Measurements from ENCODE around the gene RPL29. TPM values are rescaled to one million over a fixed set of nuclear protein-coding genes. Genes with fewer than 3 reads are reported as not detected.
"Not testable (repeated sequence)": the region's sequence is repeated elsewhere in the genome, so short reads cannot be mapped to it uniquely, and the experiment has no call there.

Gene RPL29
- total RNA-seq, 1 donor from 2014 or later: 610 TPM

GRCh38 chr3:51992017-51992682 lies 3.5 kb downstream of the RPL29 start:
- peaks cover 12% of the 10 kb centered on the region for H3K36me3 Mint-ChIP-seq (ENCODE audit: low read depth)
- H3K4me3 Mint-ChIP-seq (ENCODE audit: unreplicated experiment): no peak overlapping the region
- no peaks in the 10 kb centered on the region for H3K9me3 Mint-ChIP-seq (ENCODE audit: low read depth)
- H3K4me1 Mint-ChIP-seq (ENCODE audit: low read depth): peaks cover 30% of the 10 kb centered on the region
- no peaks in the 10 kb centered on the region for H3K27me3 Mint-ChIP-seq (ENCODE audit: low read depth)
- DNase-seq (ENCODE audit: low spot score): no peak
- H3K27ac Mint-ChIP-seq (ENCODE audit: unreplicated experiment): no peak overlapping the region
- TF ChIP-seq CTCF (IDR thresholded peaks at IDR 0.05): no peak

GRCh38 chr3:51990501-51990971 lies 5.2 kb downstream of the RPL29 start:
- Mint-ChIP-seq H3K4me1 (ENCODE audit: low read depth) (peaks cover 26% of the 10 kb centered on the region), H3K36me3 (ENCODE audit: low read depth) (peaks cover 11% of the 10 kb centered on the region)
- not testable (repeated sequence) for H3K27ac Mint-ChIP-seq (ENCODE audit: unreplicated experiment); H3K9me3 Mint-ChIP-seq (ENCODE audit: low read depth); H3K27me3 Mint-ChIP-seq (ENCODE audit: low read depth); H3K4me3 Mint-ChIP-seq (ENCODE audit: unreplicated experiment); DNase-seq (ENCODE audit: low spot score)

- no peak for TF ChIP-seq CTCF (IDR thresholded peaks at IDR 0.05)
- Mint-ChIP-seq H3K9me3 (ENCODE audit: low read depth) (no peaks in the 10 kb centered on the region), H3K4me1 (ENCODE audit: low read depth) (peaks cover 21% of the 10 kb centered on the region), H3K36me3 (ENCODE audit: low read depth) (peaks cover 4% of the 10 kb centered on the region), H3K27ac (ENCODE audit: unreplicated experiment) (peak overlapping the region; percentile 61), H3K27me3 (ENCODE audit: low read depth) (no peaks in the 10 kb centered on the region), H3K4me3 (ENCODE audit: unreplicated experiment) (no peak overlapping the region)
- no peak for DNase-seq (ENCODE audit: low spot score)
Observed at GRCh38 chr3:51988286-51989146, 7.2 kb downstream of the RPL29 start.

GRCh38 chr3:51987568-51987967 lies 8.1 kb downstream of the RPL29 start:
- peaks cover 23% of the 10 kb centered on the region for H3K4me1 Mint-ChIP-seq (ENCODE audit: low read depth)
- no peaks in the 10 kb centered on the region for H3K9me3 Mint-ChIP-seq (ENCODE audit: low read depth)
- H3K27me3 Mint-ChIP-seq (ENCODE audit: low read depth): no peaks in the 10 kb centered on the region
- no peak overlapping the region for H3K4me3 Mint-ChIP-seq (ENCODE audit: unreplicated experiment)
- no peak for TF ChIP-seq CTCF (IDR thresholded peaks at IDR 0.05)
- peaks cover 2% of the 10 kb centered on the region for H3K36me3 Mint-ChIP-seq (ENCODE audit: low read depth)
- H3K27ac Mint-ChIP-seq (ENCODE audit: unreplicated experiment): no peak overlapping the region
- DNase-seq (ENCODE audit: low spot score): no peak

GRCh38 chr3:51986010-51986947 lies 9.4 kb downstream of the RPL29 start:
- TF ChIP-seq CTCF (IDR thresholded peaks at IDR 0.05): no peak
- Mint-ChIP-seq H3K4me1 (ENCODE audit: low read depth) (peaks cover 26% of the 10 kb centered on the region), H3K36me3 (ENCODE audit: low read depth) (peaks cover 1% of the 10 kb centered on the region), H3K4me3 (ENCODE audit: unreplicated experiment) (no peak overlapping the region), H3K27me3 (ENCODE audit: low read depth) (no peaks in the 10 kb centered on the region), H3K9me3 (ENCODE audit: low read depth) (no peaks in the 10 kb centered on the region), H3K27ac (ENCODE audit: unreplicated experiment) (peak overlapping the region; percentile 41)
- DNase-seq (ENCODE audit: low spot score): no peak
